LNCAP (cell line): ENCODE measurements around the gene FGR.

Experiments
- CTCF ChIP-seq: fragments of 450-650 bp; IDR thresholded peaks from 2 replicates; pipeline ENCODE4 v1.5.1; 2017; ENCODE audit warnings: mild to moderate bottlenecking

FGR gene

GRCh38 chr1:27662707-27663393 is 27.9 kb upstream of the FGR start:
- TF ChIP-seq CTCF: peak; percentile 87

GRCh38 chr1:27662261-27662660 is 27.3 kb upstream of the FGR start:
- no peak for TF ChIP-seq CTCF

- no peak for TF ChIP-seq CTCF
Observed at GRCh38 chr1:27661412-27662075, 26.6 kb upstream of the FGR start.

- TF ChIP-seq CTCF: no peak
Observed at GRCh38 chr1:27660300-27660835, 25.4 kb upstream of the FGR start.

- no peak for TF ChIP-seq CTCF
Observed at GRCh38 chr1:27659497-27660299, 24.7 kb upstream of the FGR start.

GRCh38 chr1:27658951-27659496 is 24.0 kb upstream of the FGR start:
- TF ChIP-seq CTCF: no peak

GRCh38 chr1:27656157-27656893 is 21.3 kb upstream of the FGR start:
- no peak for TF ChIP-seq CTCF
